ENCODE measurements around the gene GTPBP2.
A peak's percentile ranks its signal among the peaks of the same experiment; 100 is the strongest.

The GTPBP2 gene

GRCh38 chr6:43669050-43669921, 40.2 kb upstream of the GTPBP2 start:
- Histone ChIP-seq H3K4me1 (ENCODE audit: control extremely low read depth in 1 of 4, control insufficient read depth in 4 of 4, insufficient read depth in 4 of 4, low read length in 3 of 4) (peaks cover 0 to 18% (median 14%) of the 10 kb centered on the region in 4 experiments), H3K9me3 (ENCODE audit: control extremely low read depth in 1 of 5, control insufficient read depth in 4 of 5, insufficient read depth in 2 of 5, low read depth in 1 of 5, low read length in 4 of 5) (no peaks in the 10 kb centered on the region), H3K36me3 (ENCODE audit: control insufficient read depth in 4 of 4, insufficient read depth in 4 of 4, low read length in 3 of 4) (peaks cover 10 to 36% (median 29%) of the 10 kb centered on the region in 4 experiments), H3K4me3 (ENCODE audit: control insufficient read depth in 1 of 7, extremely low read depth in 1 of 7, insufficient read depth in 4 of 7, low read depth in 2 of 7, low read length in 6 of 7) (no peak overlapping the region), H3K27me3 (replicated peaks in 2 of 5; ENCODE audit: control insufficient read depth in 4 of 5, insufficient read depth in 5 of 5, low read length in 4 of 5) (no peaks in the 10 kb centered on the region), H3K27ac (ENCODE audit: insufficient read depth in 1 of 2, low read depth in 1 of 2, low read length in 2 of 2, poor library complexity in 1 of 2, severe bottlenecking in 2 of 2) (no peak overlapping the region)
- ChIA-PET POLR2A (interaction anchor here (0.7 kb wide), 1 partner anchor 14 kb away, joined by 5 read pairs; no protein-coding TSS in a partner anchor), CTCF (interaction anchor here (0.8 to 9.1 kb wide), 13 partner anchors 12 to 416 kb away, joined by 3 to 89 read pairs (median 5); partner anchors contain the start of gene RSPH9)
- WGBS (ENCODE audit: insufficient coverage) = 92% methylated on average over 15 of the region's 15 CpGs
- no peak for DNase-seq

- no peaks in the 10 kb centered on the region for H3K27me3 ChIP-seq (replicated peaks in 2 of 5; ENCODE audit: control insufficient read depth in 4 of 5, insufficient read depth in 5 of 5, low read length in 4 of 5)
- peak overlapping the region in 2 of 7 experiments; percentile 1 to 38 for H3K4me3 ChIP-seq (ENCODE audit: control insufficient read depth in 1 of 7, extremely low read depth in 1 of 7, insufficient read depth in 4 of 7, low read depth in 2 of 7, low read length in 6 of 7)
- peak; percentile 67 to 81 (median 81) for DNase-seq
- H3K36me3 ChIP-seq (ENCODE audit: control insufficient read depth in 4 of 4, insufficient read depth in 4 of 4, low read length in 3 of 4) = peaks cover 10 to 27% (median 22%) of the 10 kb centered on the region in 4 experiments
- H3K27ac ChIP-seq (ENCODE audit: insufficient read depth in 1 of 2, low read depth in 1 of 2, low read length in 2 of 2, poor library complexity in 1 of 2, severe bottlenecking in 2 of 2) = no peak overlapping the region
- ChIA-PET POLR2A (interaction anchor here (1.3 kb wide), 1 partner anchor 411 kb away, joined by 3 read pairs; no protein-coding TSS in a partner anchor), CTCF (interaction anchor here (0.7 to 9.1 kb wide), 24 partner anchors 10 to 417 kb away, joined by 3 to 89 read pairs (median 5); partner anchors contain the start of gene RSPH9)
- peaks cover 0 to 18% (median 14%) of the 10 kb centered on the region in 4 experiments for H3K4me1 ChIP-seq (ENCODE audit: control extremely low read depth in 1 of 4, control insufficient read depth in 4 of 4, insufficient read depth in 4 of 4, low read length in 3 of 4)
- no peaks in the 10 kb centered on the region for H3K9me3 ChIP-seq (ENCODE audit: control extremely low read depth in 1 of 5, control insufficient read depth in 4 of 5, insufficient read depth in 2 of 5, low read depth in 1 of 5, low read length in 4 of 5)
- WGBS (ENCODE audit: insufficient coverage) = 20% methylated on average over 15 of the region's 17 CpGs
These were observed 39.3 kb upstream of the GTPBP2 start for GRCh38 chr6:43668151-43669028.

- peaks cover 8 to 21% (median 18%) of the 10 kb centered on the region in 4 experiments for H3K36me3 ChIP-seq (ENCODE audit: control insufficient read depth in 4 of 4, insufficient read depth in 4 of 4, low read length in 3 of 4)
- peak overlapping the region in 3 of 7 experiments; percentile 4 to 62 (median 37) for H3K4me3 ChIP-seq (ENCODE audit: control insufficient read depth in 1 of 7, extremely low read depth in 1 of 7, insufficient read depth in 4 of 7, low read depth in 2 of 7, low read length in 6 of 7)
- H3K27me3 ChIP-seq (replicated peaks in 2 of 5; ENCODE audit: control insufficient read depth in 4 of 5, insufficient read depth in 5 of 5, low read length in 4 of 5) = no peaks in the 10 kb centered on the region
- POLR2A ChIA-PET = interaction anchor here (1.3 kb wide), 1 partner anchor 412 kb away, joined by 3 read pairs; no protein-coding TSS in a partner anchor
- CTCF ChIA-PET = interaction anchor here (0.6 to 9.1 kb wide), 30 partner anchors 9 to 1712 kb away, joined by 3 to 89 read pairs (median 4); partner anchors contain the start of gene RSPH9
- peaks cover 0 to 18% (median 14%) of the 10 kb centered on the region in 4 experiments for H3K4me1 ChIP-seq (ENCODE audit: control extremely low read depth in 1 of 4, control insufficient read depth in 4 of 4, insufficient read depth in 4 of 4, low read length in 3 of 4)
- H3K27ac ChIP-seq (ENCODE audit: insufficient read depth in 1 of 2, low read depth in 1 of 2, low read length in 2 of 2, poor library complexity in 1 of 2, severe bottlenecking in 2 of 2) = no peak overlapping the region
- peak; percentile 58 to 78 (median 70) for DNase-seq
- no peaks in the 10 kb centered on the region for H3K9me3 ChIP-seq (ENCODE audit: control extremely low read depth in 1 of 5, control insufficient read depth in 4 of 5, insufficient read depth in 2 of 5, low read depth in 1 of 5, low read length in 4 of 5)
- 7% methylated on average over 11 of the region's 16 CpGs for WGBS (ENCODE audit: insufficient coverage)
These were observed 38.4 kb upstream of the GTPBP2 start for GRCh38 chr6:43667245-43668150.

DNA sequence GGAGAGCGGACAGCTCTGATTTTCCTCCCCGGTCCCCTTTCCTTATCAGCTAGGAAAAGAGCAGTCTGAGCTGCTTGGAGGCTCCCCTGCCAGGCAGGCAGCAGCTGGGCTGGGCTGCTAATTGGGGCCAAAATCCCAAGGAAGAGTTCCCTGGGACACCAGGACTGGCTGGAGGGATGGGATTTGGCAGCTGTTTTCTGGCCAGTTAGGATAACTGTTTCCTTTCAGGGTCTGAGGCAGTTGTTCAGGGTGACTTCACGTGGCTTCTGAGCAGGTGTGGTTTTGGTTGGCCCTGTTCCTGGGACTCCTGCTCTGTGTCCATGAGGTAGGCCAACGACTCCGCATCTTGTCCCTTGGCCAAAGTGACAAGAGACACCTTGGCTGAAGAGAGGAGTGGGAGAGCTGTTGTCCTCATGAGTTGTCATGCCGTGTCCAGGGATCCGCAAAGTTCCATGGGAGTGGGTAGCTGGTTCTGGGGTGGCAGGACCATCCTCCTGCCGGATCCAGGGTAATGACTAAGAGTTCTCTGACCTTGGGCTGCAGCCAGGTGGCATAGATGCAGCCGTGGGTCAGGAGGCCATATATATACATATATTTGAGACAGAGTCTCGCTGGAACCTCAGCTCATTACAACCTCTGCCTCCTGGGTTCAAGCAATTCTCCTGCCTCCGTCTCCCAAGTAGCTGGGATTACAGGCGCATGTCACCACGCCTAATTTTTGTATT, 37.3 kb upstream of the GTPBP2 start:
- H3K27me3 ChIP-seq (replicated peaks in 2 of 5; ENCODE audit: control insufficient read depth in 4 of 5, insufficient read depth in 5 of 5, low read length in 4 of 5) = no peaks in the 10 kb centered on the region
- ChIA-PET POLR2A (interaction anchor here (0.6 to 1.0 kb wide), 2 partner anchors 8 to 108 kb away, joined by 3 to 4 read pairs; no protein-coding TSS in a partner anchor), CTCF (interaction anchor here (0.6 to 9.1 kb wide), 25 partner anchors 8 to 667 kb away, joined by 3 to 89 read pairs (median 4); partner anchors contain the start of genes GTPBP2 and RSPH9)
- no peak for DNase-seq
- WGBS (ENCODE audit: insufficient coverage) = 86% methylated on average over 10 of the region's 13 CpGs
- peaks cover 0 to 18% (median 14%) of the 10 kb centered on the region in 4 experiments for H3K4me1 ChIP-seq (ENCODE audit: control extremely low read depth in 1 of 4, control insufficient read depth in 4 of 4, insufficient read depth in 4 of 4, low read length in 3 of 4)
- H3K36me3 ChIP-seq (ENCODE audit: control insufficient read depth in 4 of 4, insufficient read depth in 4 of 4, low read length in 3 of 4) = peaks cover 2 to 11% (median 8%) of the 10 kb centered on the region in 4 experiments
- no peak overlapping the region for H3K4me3 ChIP-seq (ENCODE audit: control insufficient read depth in 1 of 7, extremely low read depth in 1 of 7, insufficient read depth in 4 of 7, low read depth in 2 of 7, low read length in 6 of 7)
- H3K9me3 ChIP-seq (ENCODE audit: control extremely low read depth in 1 of 5, control insufficient read depth in 4 of 5, insufficient read depth in 2 of 5, low read depth in 1 of 5, low read length in 4 of 5) = no peaks in the 10 kb centered on the region
- no peak overlapping the region for H3K27ac ChIP-seq (ENCODE audit: insufficient read depth in 1 of 2, low read depth in 1 of 2, low read length in 2 of 2, poor library complexity in 1 of 2, severe bottlenecking in 2 of 2)

GRCh38 chr6:43665376-43665775, 36.3 kb upstream of the GTPBP2 start:
- peaks cover 0 to 3% (median 0%) of the 10 kb centered on the region in 4 experiments for H3K36me3 ChIP-seq (ENCODE audit: control insufficient read depth in 4 of 4, insufficient read depth in 4 of 4, low read length in 3 of 4)
- POLR2A ChIA-PET = interaction anchor here (0.6 to 1.0 kb wide), 3 partner anchors 7 to 109 kb away, joined by 3 to 4 read pairs (median 3); no protein-coding TSS in a partner anchor
- peaks cover 0 to 5% (median 0%) of the 10 kb centered on the region in 5 experiments for H3K9me3 ChIP-seq (ENCODE audit: control extremely low read depth in 1 of 5, control insufficient read depth in 4 of 5, insufficient read depth in 2 of 5, low read depth in 1 of 5, low read length in 4 of 5)
- WGBS (ENCODE audit: insufficient coverage) = 100% methylated on average over 1 of the region's 1 CpG
- H3K4me1 ChIP-seq (ENCODE audit: control extremely low read depth in 1 of 4, control insufficient read depth in 4 of 4, insufficient read depth in 4 of 4, low read length in 3 of 4) = peaks cover 0 to 15% (median 13%) of the 10 kb centered on the region in 4 experiments
- H3K4me3 ChIP-seq (ENCODE audit: control insufficient read depth in 1 of 7, extremely low read depth in 1 of 7, insufficient read depth in 4 of 7, low read depth in 2 of 7, low read length in 6 of 7) = no peak overlapping the region
- no peak overlapping the region for H3K27ac ChIP-seq (ENCODE audit: insufficient read depth in 1 of 2, low read depth in 1 of 2, low read length in 2 of 2, poor library complexity in 1 of 2, severe bottlenecking in 2 of 2)
- DNase-seq = no peak
- no peaks in the 10 kb centered on the region for H3K27me3 ChIP-seq (replicated peaks in 2 of 5; ENCODE audit: control insufficient read depth in 4 of 5, insufficient read depth in 5 of 5, low read length in 4 of 5)
- CTCF ChIA-PET = interaction anchor here (0.7 to 9.1 kb wide), 15 partner anchors 9 to 412 kb away, joined by 3 to 89 read pairs (median 6); partner anchors contain the start of gene GTPBP2

Measured in common myeloid progenitor, CD34-positive (primary cell).